ENCODE results near the gene CHD9NB.

Gene CHD9NB

GRCh38 chr16:53029971-53030370, 22.7 kb downstream of the CHD9NB start:
- TF ChIP-seq CTCF (IDR thresholded peaks at IDR 0.05; ENCODE audit: control insufficient read depth, extremely low read depth, insufficient read depth) = no peak
- DNase-seq (ENCODE audit: low read depth) = no peak
- H3K4me3 ChIP-seq (ENCODE audit: low read depth, low read length) = no peak overlapping the region

- H3K4me3 ChIP-seq (ENCODE audit: low read depth, low read length) = no peak overlapping the region
- TF ChIP-seq CTCF (IDR thresholded peaks at IDR 0.05; ENCODE audit: control insufficient read depth, extremely low read depth, insufficient read depth) = no peak
- no peak for DNase-seq (ENCODE audit: low read depth)
These were observed 28.7 kb downstream of the CHD9NB start for GRCh38 chr16:53024045-53024444.

GRCh38 chr16:53022374-53022773, 30.3 kb downstream of the CHD9NB start:
- peak; percentile 81 for TF ChIP-seq CTCF (IDR thresholded peaks at IDR 0.05; ENCODE audit: control insufficient read depth, extremely low read depth, insufficient read depth)
- DNase-seq (ENCODE audit: low read depth) = peak; percentile 18
- H3K4me3 ChIP-seq (ENCODE audit: low read depth, low read length) = no peak overlapping the region

GRCh38 chr16:53018834-53019416, 33.8 kb downstream of the CHD9NB start:
- H3K4me3 ChIP-seq (ENCODE audit: low read depth, low read length) = no peak overlapping the region
- no peak for DNase-seq (ENCODE audit: low read depth)
- no peak for TF ChIP-seq CTCF (IDR thresholded peaks at IDR 0.05; ENCODE audit: control insufficient read depth, extremely low read depth, insufficient read depth)

- DNase-seq (ENCODE audit: low read depth) = no peak
- TF ChIP-seq CTCF (IDR thresholded peaks at IDR 0.05; ENCODE audit: control insufficient read depth, extremely low read depth, insufficient read depth) = no peak
These were observed 38.4 kb downstream of the CHD9NB start for GRCh38 chr16:53014287-53014686.

GRCh38 chr16:53007095-53007494, 45.6 kb downstream of the CHD9NB start:
- no peak overlapping the region for H3K4me3 ChIP-seq (ENCODE audit: low read depth, low read length)
- no peak for DNase-seq (ENCODE audit: low read depth)
- TF ChIP-seq CTCF (IDR thresholded peaks at IDR 0.05; ENCODE audit: control insufficient read depth, extremely low read depth, insufficient read depth) = no peak

More at GRCh38 chr16:53014287-53014686, 38.4 kb downstream of the CHD9NB start:
- no peak overlapping the region for H3K4me3 ChIP-seq (ENCODE audit: low read depth, low read length)

- no peak overlapping the region for H3K4me3 ChIP-seq (ENCODE audit: low read depth, low read length)
- TF ChIP-seq CTCF (IDR thresholded peaks at IDR 0.05; ENCODE audit: control insufficient read depth, extremely low read depth, insufficient read depth) = no peak
- DNase-seq (ENCODE audit: low read depth) = no peak
These were observed 54.8 kb downstream of the CHD9NB start for GRCh38 chr16:52997922-52998321.

Data from LNCaP clone FGC (cell line).